OCI-LY3 (cell line): ENCODE data around the gene BMPR1B.
A peak's percentile ranks its signal among the peaks of the same experiment; 100 is the strongest.
"Not testable (repeated sequence)": the region's sequence is repeated elsewhere in the genome, so short reads cannot be mapped to it uniquely, and the experiment has no call there.

ENCODE experiments used
- H2AFZ ChIP-seq: fragments of 200-600, 300-600 bp; shearing (Covaris generic); 2 replicates; pipeline ENCODE4 v1.6.0; 2014; ENCODE audit warnings: antibody characterized with exemption, low read depth, low read length
- H3K27ac ChIP-seq: fragments of 200-600, 300-600 bp; sonication (generic); 2 replicates; pipeline ENCODE4 v1.5.1; 2014; ENCODE audit warnings: mild to moderate bottlenecking, low read length, moderate library complexity, mixed read lengths
- H3K27me3 ChIP-seq: fragments of 200-600, 300-600 bp; sonication (generic); 2 replicates; pipeline ENCODE4 v1.6.1; 2014; ENCODE audit warnings: low read depth, low read length, mixed read lengths
- H3K36me3 ChIP-seq: fragments of 200-600, 300-600 bp; sonication (generic); replicated peaks from 2 replicates; pipeline ENCODE3; 2014; ENCODE audit warnings: low read depth, low read length, mixed read lengths
- H3K4me1 ChIP-seq: fragments of 300-600, 200-600 bp; sonication (generic); 2 replicates; pipeline ENCODE4 v1.6.1; 2014; ENCODE audit warnings: low read length, mixed read lengths
- H3K4me2 ChIP-seq: fragments of 200-600, 300-600 bp; sonication (generic); 2 replicates; pipeline ENCODE4 v1.6.1; 2014; ENCODE audit warnings: low read length, mixed read lengths
- H3K4me3 ChIP-seq: fragments of 300-600, 200-600 bp; sonication (generic); 2 replicates; pipeline ENCODE4 v1.5.1; 2014; ENCODE audit warnings: antibody characterized with exemption, mild to moderate bottlenecking, low read length, moderate library complexity
- H3K79me2 ChIP-seq: fragments of 300-600, 200-600 bp; shearing (Covaris generic); 2 replicates; pipeline ENCODE4 v1.6.1; 2014; ENCODE audit warnings: mild to moderate bottlenecking, low read length, mixed read lengths
- H3K9ac ChIP-seq: fragments of 300-600, 200-600 bp; shearing (Covaris generic); 2 replicates; pipeline ENCODE4 v1.6.0; 2014; ENCODE audit warnings: mild to moderate bottlenecking, low read length, moderate library complexity
- H3K9me3 ChIP-seq: fragments of 200-600, 300-600 bp; shearing (Covaris generic); 2 replicates; pipeline ENCODE4 v1.6.1; 2014; ENCODE audit warnings: low read length, mixed read lengths; ENCODE audit not compliant: insufficient read depth
- H4K20me1 ChIP-seq: fragments of 200-600, 300-600 bp; sonication (generic); 2 replicates; pipeline ENCODE4 v1.6.1; 2016; ENCODE audit warnings: low read length, mixed read lengths; ENCODE audit not compliant: insufficient read depth
- CTCF ChIP-seq: fragments of 200-600, 300-600 bp; sonication (generic); IDR thresholded peaks from 2 replicates; pipeline ENCODE4 v1.5.1; 2014; ENCODE audit warnings: antibody characterized with exemption, low read length, low read depth
- EZH2phosphoT487 ChIP-seq: fragments of 200-600 bp; shearing (Covaris generic); IDR thresholded peaks from 2 replicates; pipeline ENCODE4 v1.6.1; 2018; ENCODE audit warnings: antibody characterized with exemption, mixed run types, low read depth

Gene BMPR1B

DNA sequence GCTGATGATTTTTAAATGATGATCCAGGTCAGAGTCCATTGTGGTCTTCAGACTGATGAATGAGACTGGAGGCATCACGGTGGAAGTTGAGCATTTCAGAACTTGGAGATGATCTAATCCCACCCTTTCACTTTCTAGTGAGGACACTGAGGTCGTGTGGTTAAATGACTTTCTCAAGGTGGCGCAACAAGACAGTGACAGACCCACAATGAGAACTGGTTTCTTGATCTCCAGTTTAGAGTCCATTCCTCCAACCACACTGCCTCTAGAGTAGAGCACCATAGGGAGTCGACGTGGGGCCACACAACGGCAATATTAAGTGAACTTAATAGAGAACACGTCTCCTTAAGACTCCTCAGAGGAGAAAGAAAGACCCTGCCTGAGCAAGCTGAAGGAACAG, 410.1 kb downstream of the BMPR1B start:
- TF ChIP-seq EZH2phosphoT487, result no peak
- TF ChIP-seq CTCF, result peak; percentile 35
- Histone ChIP-seq H3K9me3 (no peaks in the 10 kb centered on the region), H3K79me2 (no peaks in the 10 kb centered on the region), H3K36me3 (no peaks in the 10 kb centered on the region), H2AFZ (no peak overlapping the region), H3K4me3 (no peak overlapping the region), H4K20me1 (no peaks in the 10 kb centered on the region), H3K27me3 (peaks cover 32% of the 10 kb centered on the region), H3K9ac (no peak overlapping the region), H3K27ac (no peak overlapping the region), H3K4me2 (no peak overlapping the region), H3K4me1 (no peaks in the 10 kb centered on the region)

- H3K4me2 ChIP-seq, result no peak overlapping the region
- H4K20me1 ChIP-seq, result no peaks in the 10 kb centered on the region
- no peaks in the 10 kb centered on the region for H3K9me3 ChIP-seq
- H3K27me3 ChIP-seq, result peaks cover 15% of the 10 kb centered on the region
- no peaks in the 10 kb centered on the region for H3K79me2 ChIP-seq
- TF ChIP-seq CTCF (no peak), EZH2phosphoT487 (no peak)
- no peaks in the 10 kb centered on the region for H3K36me3 ChIP-seq
- no peak overlapping the region for H3K27ac ChIP-seq
- H3K9ac ChIP-seq, result no peak overlapping the region
- H3K4me1 ChIP-seq, result no peaks in the 10 kb centered on the region
- H3K4me3 ChIP-seq, result no peak overlapping the region
- H2AFZ ChIP-seq, result no peak overlapping the region
Observed at GRCh38 chr4:95170176-95170575, 412.4 kb downstream of the BMPR1B start.

DNA sequence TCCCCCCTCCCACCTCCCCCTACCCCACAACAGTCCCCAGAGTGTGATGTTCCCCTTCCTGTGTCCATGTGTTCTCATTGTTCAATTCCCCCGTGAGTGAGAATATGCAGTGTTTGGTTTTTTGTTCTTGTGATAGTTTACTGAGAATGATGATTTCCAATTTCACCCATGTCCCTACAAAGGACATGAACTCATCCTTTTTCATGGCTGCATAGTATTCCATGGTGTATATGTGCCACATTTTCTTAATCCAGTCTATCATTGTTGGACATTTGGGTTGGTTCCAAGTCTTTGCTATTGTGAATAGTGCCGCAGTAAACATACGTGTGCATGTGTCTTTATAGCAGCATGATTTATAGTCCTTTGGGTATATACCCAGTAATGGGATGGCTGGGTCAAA, 413.6 kb downstream of the BMPR1B start:
- H3K4me2 ChIP-seq, H2AFZ ChIP-seq, H3K9me3 ChIP-seq, H3K27ac ChIP-seq, H4K20me1 ChIP-seq, H3K79me2 ChIP-seq, H3K4me3 ChIP-seq, H3K9ac ChIP-seq, H3K36me3 ChIP-seq, H3K4me1 ChIP-seq: not testable (repeated sequence)
- H3K27me3 ChIP-seq, result peaks cover 15% of the 10 kb centered on the region

GRCh38 chr4:95178938-95179337, 421.2 kb downstream of the BMPR1B start:
- H3K79me2 ChIP-seq, result no peaks in the 10 kb centered on the region
- no peak overlapping the region for H3K27ac ChIP-seq
- no peak overlapping the region for H2AFZ ChIP-seq
- H3K36me3 ChIP-seq, result no peaks in the 10 kb centered on the region
- H3K9ac ChIP-seq, result no peak overlapping the region
- no peak overlapping the region for H3K4me3 ChIP-seq
- no peaks in the 10 kb centered on the region for H3K27me3 ChIP-seq
- H4K20me1 ChIP-seq, result no peaks in the 10 kb centered on the region
- H3K4me1 ChIP-seq, result no peaks in the 10 kb centered on the region
- no peaks in the 10 kb centered on the region for H3K9me3 ChIP-seq
- H3K4me2 ChIP-seq, result no peak overlapping the region
- TF ChIP-seq CTCF (no peak), EZH2phosphoT487 (no peak)
